T-helper 1 cell treated with Interleukin-12 subunit alpha and Interleukin-12 subunit beta and Interleukin-4 antibody, amounts not matched to agents 30 ng/mL and 1 ng/mL, for 36 hours (primary cell): Measurements from ENCODE around the gene ADORA2A. TPM values are rescaled to one million over a fixed set of nuclear protein-coding genes. Genes with fewer than 3 reads are reported as not detected.

Experiments used
- intact Hi-C: fragments of 100-400 bp; cut with micrococcal nuclease; formaldehyde crosslinking; loops from one replicate; pipeline ENCODE4 v1.15.1; 2024
- total RNA-seq: library from RNA; stranded (reverse); gene quantifications from 2 replicates; pipeline ENCODE4 v1.2.3, GENCODE V29; 2022

ADORA2A gene
- total RNA-seq = 19.7 and 22.2 TPM in 2 replicates

GRCh38 chr22:24427500-24428164 is at the start of gene ADORA2A:
Gene ADORA2A (plus strand): TSS chr22:24427599. CDS start chr22:24433405, 5,806 bp downstream.
- intact Hi-C loops = loop anchor here (1.0 to 10.0 kb wide), 4 partner anchors 98 to 443 kb away; partner anchors contain the start of genes GSTT2 and SPECC1L

- intact Hi-C loops = loop anchor here (5.0 kb wide), 1 partner anchor 52 kb away; no protein-coding TSS in a partner anchor
These were observed 47.9 kb upstream of the ADORA2A start for GRCh38 chr22:24379536-24379935.

GRCh38 chr22:24380220-24380904 is 47.0 kb upstream of the ADORA2A start:
- intact Hi-C loops = no loop called here

- intact Hi-C loops = no loop called here
These were observed 46.5 kb upstream of the ADORA2A start for GRCh38 chr22:24380905-24381230.

- intact Hi-C loops = no loop called here
These were observed 44.3 kb upstream of the ADORA2A start for GRCh38 chr22:24383061-24383460.

- intact Hi-C loops = no loop called here
These were observed 43.3 kb upstream of the ADORA2A start for GRCh38 chr22:24384131-24384530.

- intact Hi-C loops = no loop called here
These were observed 40.4 kb upstream of the ADORA2A start for GRCh38 chr22:24386937-24387471.

GRCh38 chr22:24389680-24390079 is 37.7 kb upstream of the ADORA2A start:
- intact Hi-C loops = no loop called here

- intact Hi-C loops = no loop called here
These were observed 37.2 kb upstream of the ADORA2A start for GRCh38 chr22:24390156-24390555.

GRCh38 chr22:24390576-24390975 is 36.8 kb upstream of the ADORA2A start:
- intact Hi-C loops = no loop called here

GRCh38 chr22:24391836-24392217 is 35.6 kb upstream of the ADORA2A start:
- intact Hi-C loops = no loop called here

- intact Hi-C loops = no loop called here
These were observed 35.0 kb upstream of the ADORA2A start for GRCh38 chr22:24392218-24392931.

GRCh38 chr22:24393012-24393559 is 34.3 kb upstream of the ADORA2A start:
- intact Hi-C loops = no loop called here

GRCh38 chr22:24393848-24394247 is 33.6 kb upstream of the ADORA2A start:
- intact Hi-C loops = no loop called here

GRCh38 chr22:24394254-24394653 is 33.1 kb upstream of the ADORA2A start:
- intact Hi-C loops = no loop called here

- intact Hi-C loops = no loop called here
These were observed 29.0 kb upstream of the ADORA2A start for GRCh38 chr22:24398409-24398808.

- intact Hi-C loops = no loop called here
These were observed 27.2 kb upstream of the ADORA2A start for GRCh38 chr22:24400034-24400725.

GRCh38 chr22:24400726-24401596 is 26.4 kb upstream of the ADORA2A start:
- intact Hi-C loops = no loop called here

GRCh38 chr22:24401931-24402367 is 25.4 kb upstream of the ADORA2A start:
- intact Hi-C loops = no loop called here
